ENCODE data around the gene RBMX.
"Not testable (repeated sequence)": the region's sequence is repeated elsewhere in the genome, so short reads cannot be mapped to it uniquely, and the experiment has no call there.

RBMX gene

GRCh38 chrX:136909706-136910564 lies 29.4 kb upstream of the RBMX start:
- CTCF ChIA-PET = no interaction called here
- peak; percentile 55 for DNase-seq (ENCODE audit: extremely low spot score)
- TF ChIP-seq, protein P1, sequence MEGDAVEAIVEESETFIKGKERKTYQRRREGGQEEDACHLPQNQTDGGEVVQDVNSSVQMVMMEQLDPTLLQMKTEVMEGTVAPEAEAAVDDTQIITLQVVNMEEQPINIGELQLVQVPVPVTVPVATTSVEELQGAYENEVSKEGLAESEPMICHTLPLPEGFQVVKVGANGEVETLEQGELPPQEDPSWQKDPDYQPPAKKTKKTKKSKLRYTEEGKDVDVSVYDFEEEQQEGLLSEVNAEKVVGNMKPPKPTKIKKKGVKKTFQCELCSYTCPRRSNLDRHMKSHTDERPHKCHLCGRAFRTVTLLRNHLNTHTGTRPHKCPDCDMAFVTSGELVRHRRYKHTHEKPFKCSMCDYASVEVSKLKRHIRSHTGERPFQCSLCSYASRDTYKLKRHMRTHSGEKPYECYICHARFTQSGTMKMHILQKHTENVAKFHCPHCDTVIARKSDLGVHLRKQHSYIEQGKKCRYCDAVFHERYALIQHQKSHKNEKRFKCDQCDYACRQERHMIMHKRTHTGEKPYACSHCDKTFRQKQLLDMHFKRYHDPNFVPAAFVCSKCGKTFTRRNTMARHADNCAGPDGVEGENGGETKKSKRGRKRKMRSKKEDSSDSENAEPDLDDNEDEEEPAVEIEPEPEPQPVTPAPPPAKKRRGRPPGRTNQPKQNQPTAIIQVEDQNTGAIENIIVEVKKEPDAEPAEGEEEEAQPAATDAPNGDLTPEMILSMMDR (IDR thresholded peaks at IDR 0.05; ENCODE audit: control extremely low read depth, extremely low read depth, low read depth, missing control alignments) = no peak
- POLR2A ChIA-PET = interaction anchor here (1.8 kb wide), 1 partner anchor 29 kb away, joined by 12 read pairs; the partner anchor contains the start of gene RBMX

DNA sequence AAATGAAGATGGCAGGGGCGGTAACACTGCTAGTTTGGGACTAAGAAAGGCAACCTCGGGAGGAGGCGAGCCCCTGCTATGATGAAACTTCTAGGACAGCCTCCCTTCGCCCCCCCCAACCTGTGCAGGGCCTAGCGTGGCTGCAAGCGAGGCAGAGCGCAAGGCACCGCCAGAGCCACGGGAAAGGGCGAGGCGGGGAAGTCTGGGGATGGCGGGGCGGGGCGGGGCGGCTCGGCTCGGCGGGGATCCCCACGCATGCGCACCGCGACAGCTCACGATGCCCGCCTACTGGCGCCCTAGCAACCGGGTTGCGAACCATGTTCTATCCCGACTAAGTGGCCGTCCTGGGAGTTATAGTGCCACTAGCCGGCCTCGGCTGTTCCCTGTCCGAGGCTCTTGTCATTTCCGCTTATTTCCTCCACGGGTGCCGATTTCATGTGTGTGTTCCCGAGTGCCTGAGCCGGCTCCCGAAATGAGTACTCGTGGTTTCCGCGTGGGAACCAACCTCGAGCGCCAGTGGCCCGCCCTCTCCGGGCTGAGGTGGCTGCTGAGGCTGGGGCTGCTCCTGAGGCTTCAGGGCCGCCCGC lies 28.7 kb upstream of the RBMX start:
- ChIA-PET POLR2A (interaction anchor here (1.8 kb wide), 1 partner anchor 29 kb away, joined by 12 read pairs; the partner anchor contains the start of gene RBMX), CTCF (interaction anchor here (1.0 kb wide), 1 partner anchor 16 kb away, joined by 3 read pairs; no protein-coding TSS in a partner anchor)
- DNase-seq (ENCODE audit: extremely low spot score) = peak; percentile 87
- TF ChIP-seq, protein P1 (IDR thresholded peaks at IDR 0.05; ENCODE audit: control extremely low read depth, extremely low read depth, low read depth, missing control alignments) = no peak

GRCh38 chrX:136907621-136908020 lies 27.1 kb upstream of the RBMX start:
- ChIA-PET POLR2A (no interaction called here), CTCF (no interaction called here)
- TF ChIP-seq, protein P1 (IDR thresholded peaks at IDR 0.05; ENCODE audit: control extremely low read depth, extremely low read depth, low read depth, missing control alignments) = no peak
- no peak for DNase-seq (ENCODE audit: extremely low spot score)

GRCh38 chrX:136906921-136907510 lies 26.5 kb upstream of the RBMX start:
- no peak for DNase-seq (ENCODE audit: extremely low spot score)
- TF ChIP-seq, protein P1 (IDR thresholded peaks at IDR 0.05; ENCODE audit: control extremely low read depth, extremely low read depth, low read depth, missing control alignments) = no peak
- CTCF ChIA-PET = no interaction called here
- POLR2A ChIA-PET = no interaction called here

DNA sequence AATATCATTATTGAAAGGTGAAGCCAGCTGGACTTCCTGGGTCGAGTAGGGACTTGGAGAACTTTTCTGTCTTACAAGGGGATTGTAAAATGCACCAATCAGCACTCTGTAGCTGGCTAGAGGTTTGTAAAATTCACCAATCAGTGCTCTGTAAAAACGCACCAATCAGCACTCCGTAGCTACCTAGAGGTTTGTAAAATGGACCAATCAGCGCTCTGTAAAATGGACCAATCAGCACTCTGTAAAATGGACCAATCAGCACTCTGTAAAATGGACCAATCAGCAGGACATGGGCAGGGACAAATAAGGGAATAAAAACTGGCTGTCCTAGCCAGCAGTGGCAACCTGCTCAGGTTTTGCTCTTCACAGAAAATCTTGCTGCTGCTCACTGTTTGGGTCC lies 23.5 kb upstream of the RBMX start:
- CTCF ChIA-PET, POLR2A ChIA-PET: not testable (repeated sequence)

GRCh38 chrX:136900071-136900470 lies 19.5 kb upstream of the RBMX start:
- CTCF ChIA-PET; DNase-seq (ENCODE audit: extremely low spot score); POLR2A ChIA-PET: not testable (repeated sequence)

More for the DNA sequence above, 23.5 kb upstream of the RBMX start:
- DNase-seq (ENCODE audit: extremely low spot score) = not testable (repeated sequence)

- ChIA-PET POLR2A (no interaction called here), CTCF (no interaction called here)
- DNase-seq (ENCODE audit: extremely low spot score) = no peak
- TF ChIP-seq, protein P1 (IDR thresholded peaks at IDR 0.05; ENCODE audit: control extremely low read depth, extremely low read depth, low read depth, missing control alignments) = no peak
Measured at GRCh38 chrX:136899221-136899620, 18.7 kb upstream of the RBMX start.

- CTCF ChIA-PET; DNase-seq (ENCODE audit: extremely low spot score); POLR2A ChIA-PET: not testable (repeated sequence)
Measured at GRCh38 chrX:136898752-136899151, 18.2 kb upstream of the RBMX start.
